Islet precursor cell (in vitro differentiated cells): ENCODE results near the gene GBP6.
A peak's percentile ranks its signal among the peaks of the same experiment; 100 is the strongest.
"Not testable (repeated sequence)": the region's sequence is repeated elsewhere in the genome, so short reads cannot be mapped to it uniquely, and the experiment has no call there.

Experiments
- DNase-seq: peaks from one replicate; pipeline ENCODE4 v3.0.0-alpha.2; 2018

GBP6 gene, protein sequence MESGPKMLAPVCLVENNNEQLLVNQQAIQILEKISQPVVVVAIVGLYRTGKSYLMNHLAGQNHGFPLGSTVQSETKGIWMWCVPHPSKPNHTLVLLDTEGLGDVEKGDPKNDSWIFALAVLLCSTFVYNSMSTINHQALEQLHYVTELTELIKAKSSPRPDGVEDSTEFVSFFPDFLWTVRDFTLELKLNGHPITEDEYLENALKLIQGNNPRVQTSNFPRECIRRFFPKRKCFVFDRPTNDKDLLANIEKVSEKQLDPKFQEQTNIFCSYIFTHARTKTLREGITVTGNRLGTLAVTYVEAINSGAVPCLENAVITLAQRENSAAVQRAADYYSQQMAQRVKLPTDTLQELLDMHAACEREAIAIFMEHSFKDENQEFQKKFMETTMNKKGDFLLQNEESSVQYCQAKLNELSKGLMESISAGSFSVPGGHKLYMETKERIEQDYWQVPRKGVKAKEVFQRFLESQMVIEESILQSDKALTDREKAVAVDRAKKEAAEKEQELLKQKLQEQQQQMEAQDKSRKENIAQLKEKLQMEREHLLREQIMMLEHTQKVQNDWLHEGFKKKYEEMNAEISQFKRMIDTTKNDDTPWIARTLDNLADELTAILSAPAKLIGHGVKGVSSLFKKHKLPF

DNA sequence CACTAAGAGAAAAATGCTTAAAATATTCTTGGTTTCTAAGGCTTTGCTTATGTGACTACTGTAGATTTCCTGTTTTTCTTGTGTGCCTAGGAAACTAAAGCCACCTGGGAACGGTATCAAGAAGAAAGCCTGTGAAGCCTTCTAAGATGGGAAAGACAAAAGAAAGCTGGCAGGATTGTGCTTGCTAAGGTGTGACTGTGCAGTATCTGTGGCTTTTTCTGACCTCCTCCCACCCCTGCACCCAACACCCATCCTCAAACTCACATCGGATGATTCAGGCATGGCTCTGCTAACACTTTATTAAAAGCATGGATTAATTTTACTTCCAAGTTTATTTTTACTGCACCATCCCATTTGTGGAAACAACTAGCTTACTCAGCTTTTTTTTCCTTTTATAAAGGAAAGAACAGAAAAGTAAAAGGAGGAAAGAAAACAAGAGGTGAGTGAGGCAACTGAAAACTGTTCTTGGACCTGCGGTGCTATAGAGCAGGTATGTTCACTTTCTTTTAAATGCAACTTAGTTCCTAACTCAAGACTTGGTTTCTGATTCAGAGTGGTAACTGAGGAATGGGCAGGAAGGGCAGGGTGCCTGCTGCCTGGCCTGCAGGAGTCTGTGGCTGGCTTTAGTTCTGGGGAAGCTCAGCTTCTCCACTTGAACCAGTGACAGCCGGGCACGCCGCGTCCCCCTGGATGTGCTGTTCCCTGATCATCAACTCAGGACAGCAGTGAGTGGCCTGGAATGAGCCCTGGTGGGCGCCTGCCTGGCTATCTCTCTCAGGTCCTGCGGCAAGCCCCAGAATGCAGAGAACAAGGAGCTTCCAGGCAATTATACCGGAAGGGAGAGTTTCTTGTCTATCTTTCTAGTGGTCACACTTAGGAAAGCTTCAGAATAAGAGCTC, at the start of gene GBP6:
Gene GBP6, plus strand, starts transcription at position 422 of the 899 bp plus-strand sequence. CDS start 4,493 bp downstream, outside the sequence.
- peak; percentile 60 for DNase-seq

DNA sequence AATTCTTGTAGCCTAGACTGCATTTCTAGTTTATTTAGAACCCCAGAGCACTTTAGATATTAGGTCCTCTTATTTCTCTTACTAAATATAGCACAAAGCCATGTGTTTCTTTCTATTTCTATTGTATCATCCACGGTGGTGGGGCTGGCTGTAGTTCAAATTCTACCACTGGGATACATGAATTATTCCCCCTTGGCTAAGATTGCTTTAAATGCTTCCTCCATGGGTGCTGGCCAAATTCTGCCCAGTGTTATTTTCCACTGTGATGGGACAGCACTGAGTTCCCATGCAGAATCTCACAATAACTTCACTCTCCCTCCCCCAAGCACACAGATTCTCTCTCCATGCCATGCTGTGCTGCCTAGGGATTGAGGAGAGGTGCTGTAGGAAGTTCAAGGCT, 41.5 kb upstream of the GBP6 start:
- no peak for DNase-seq

DNA sequence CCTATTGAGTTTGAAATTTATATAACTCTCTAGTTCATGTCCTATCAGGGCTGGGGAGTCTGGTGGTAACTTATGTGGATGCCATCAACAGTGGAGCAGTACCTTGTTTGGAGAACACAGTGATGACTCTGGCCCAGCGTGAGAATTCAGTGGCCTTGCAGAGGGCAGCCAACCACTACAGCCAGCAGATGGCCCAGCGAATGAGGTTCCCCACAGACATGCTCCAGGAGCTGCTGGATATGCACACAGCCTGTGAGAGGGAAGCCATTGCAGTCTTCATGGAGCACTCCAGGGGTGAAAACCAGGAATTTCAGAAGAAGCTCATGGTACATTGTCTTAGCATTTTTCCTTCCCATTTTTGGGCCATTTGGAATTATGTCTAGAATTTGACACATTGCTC, 32.0 kb upstream of the GBP6 start:
- DNase-seq: no peak

DNA sequence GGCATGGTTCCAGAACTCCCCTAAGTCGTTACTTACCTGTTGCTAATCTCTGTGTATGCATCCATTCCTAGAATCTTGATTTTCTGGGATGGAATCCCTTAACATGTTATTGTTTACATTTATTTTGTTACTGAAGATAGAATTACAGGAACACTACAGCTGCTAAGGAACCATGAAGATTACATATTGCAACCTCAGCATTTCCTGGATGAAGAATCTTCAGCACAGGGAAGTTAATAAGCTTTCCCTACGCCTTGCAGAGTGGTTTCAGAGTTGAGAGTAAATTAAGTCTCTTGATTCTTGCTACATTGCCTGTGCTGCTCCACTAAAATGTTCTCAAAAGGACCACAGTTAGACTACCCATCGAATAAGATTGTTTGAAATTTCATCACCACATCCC, 31.4 kb upstream of the GBP6 start:
- DNase-seq: no peak

DNA sequence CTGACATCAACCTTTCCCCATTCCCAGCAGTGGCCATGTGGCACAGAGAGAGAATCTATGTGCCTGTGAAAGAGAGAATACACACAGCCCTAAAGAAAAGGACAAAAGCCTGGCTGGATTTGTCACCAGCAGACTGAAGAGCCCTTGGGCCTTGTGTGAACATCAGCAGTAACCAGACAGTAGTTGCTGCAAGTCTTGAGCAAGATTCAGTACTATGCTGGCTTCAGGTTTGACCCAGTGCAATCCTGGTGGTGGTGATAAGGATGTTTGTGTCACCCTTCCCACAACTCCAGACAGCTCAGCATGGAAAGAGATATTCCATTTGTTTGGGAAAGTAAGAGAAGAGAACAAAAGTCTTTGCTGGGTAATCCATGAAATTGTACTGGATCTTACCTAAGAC, 28.4 kb upstream of the GBP6 start:
- DNase-seq: no peak

DNA sequence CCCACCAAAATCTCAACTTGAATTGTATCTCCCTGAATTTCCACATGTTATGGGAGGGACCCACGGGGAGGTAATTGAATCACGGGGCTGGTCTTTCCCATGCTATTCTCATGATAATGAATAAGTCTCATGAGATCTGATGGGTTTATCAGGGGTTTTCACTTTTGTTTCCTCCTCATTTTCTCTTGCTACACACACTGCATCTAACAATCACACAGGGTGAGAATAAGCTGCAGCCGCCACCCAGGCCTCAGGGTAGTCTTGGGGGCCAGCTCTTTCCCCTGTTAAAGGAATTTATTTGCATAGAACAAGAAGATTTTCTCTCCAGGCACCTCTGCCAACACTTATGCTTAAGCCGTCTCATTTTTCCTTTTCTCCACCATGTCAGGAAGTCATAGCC, 26.0 kb upstream of the GBP6 start:
- DNase-seq: no peak

DNA sequence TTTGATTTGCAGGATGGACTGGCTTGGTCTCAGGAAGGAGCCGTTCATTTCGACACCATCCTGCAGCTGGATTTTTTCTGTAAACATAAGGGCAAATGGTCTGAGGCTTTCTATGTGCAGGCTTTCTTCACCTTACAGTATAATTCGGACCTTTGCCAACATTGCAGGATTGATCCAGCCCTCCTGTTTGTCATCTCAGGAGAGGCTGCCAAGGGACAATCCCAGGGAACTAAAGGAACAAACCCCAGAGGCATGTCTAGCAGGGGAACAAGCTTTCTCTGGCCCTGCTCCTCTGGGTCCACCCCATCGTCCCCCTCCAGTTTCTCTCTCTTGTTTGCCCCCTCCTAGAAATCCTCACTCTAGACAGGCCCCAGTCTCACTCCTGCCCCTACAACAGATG, 24.8 kb upstream of the GBP6 start:
- DNase-seq: no peak

DNA sequence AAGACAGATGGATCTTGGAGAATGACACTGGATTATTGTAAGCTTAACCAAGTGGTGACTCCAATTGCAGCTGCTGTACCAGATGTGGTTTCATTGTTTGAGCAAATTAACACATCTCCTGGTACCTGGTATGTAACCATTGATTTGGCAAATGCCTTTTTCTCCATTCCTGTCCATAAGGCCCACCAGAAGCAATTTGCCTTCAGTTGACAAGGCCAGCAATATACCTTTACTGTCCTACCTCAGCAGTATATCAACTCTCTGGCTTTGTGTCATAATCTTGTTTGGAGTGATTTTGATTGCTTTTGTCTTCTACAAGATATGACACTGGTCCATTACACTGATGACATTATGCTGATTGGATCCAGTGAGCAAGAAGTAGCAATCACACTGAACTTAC, 18.4 kb upstream of the GBP6 start:
- DNase-seq: not testable (repeated sequence)

DNA sequence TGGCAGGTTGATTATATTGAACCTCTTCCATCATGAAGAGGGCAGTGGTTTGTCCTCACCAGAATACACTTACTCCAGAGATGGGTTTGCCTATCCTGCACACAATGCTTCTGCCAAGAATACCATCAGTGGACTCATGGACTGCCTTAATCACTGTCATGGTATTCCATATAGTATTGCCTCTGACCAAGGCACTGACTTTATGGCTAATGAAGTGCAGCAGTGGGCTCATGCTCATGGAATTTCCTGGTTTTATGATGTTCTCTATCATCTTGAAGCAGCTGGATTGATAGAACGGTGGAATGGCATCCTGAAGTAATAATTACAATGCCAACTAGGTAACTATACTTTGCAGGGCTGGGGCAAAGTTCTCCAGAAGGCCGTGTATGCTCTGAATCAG, 16.6 kb upstream of the GBP6 start:
- no peak for DNase-seq

DNA sequence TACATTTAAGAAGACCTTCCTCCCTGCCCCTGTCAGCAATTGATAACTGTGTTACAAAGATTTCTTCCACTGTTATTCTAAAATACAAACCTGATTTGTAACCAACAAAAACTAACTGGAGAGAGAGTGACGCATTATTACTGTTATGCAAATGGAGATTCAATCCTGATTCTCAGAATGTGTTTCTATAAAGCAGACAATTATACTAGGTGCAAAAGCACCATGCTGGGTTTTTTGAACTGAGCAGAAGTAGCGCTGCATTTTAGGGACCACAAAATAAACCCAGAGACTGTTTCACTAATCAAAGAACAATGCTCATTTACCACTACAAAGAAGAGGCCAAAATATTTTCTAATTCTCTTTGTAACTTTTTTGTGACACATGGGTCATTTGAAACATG, 13.6 kb upstream of the GBP6 start:
- DNase-seq: no peak

DNA sequence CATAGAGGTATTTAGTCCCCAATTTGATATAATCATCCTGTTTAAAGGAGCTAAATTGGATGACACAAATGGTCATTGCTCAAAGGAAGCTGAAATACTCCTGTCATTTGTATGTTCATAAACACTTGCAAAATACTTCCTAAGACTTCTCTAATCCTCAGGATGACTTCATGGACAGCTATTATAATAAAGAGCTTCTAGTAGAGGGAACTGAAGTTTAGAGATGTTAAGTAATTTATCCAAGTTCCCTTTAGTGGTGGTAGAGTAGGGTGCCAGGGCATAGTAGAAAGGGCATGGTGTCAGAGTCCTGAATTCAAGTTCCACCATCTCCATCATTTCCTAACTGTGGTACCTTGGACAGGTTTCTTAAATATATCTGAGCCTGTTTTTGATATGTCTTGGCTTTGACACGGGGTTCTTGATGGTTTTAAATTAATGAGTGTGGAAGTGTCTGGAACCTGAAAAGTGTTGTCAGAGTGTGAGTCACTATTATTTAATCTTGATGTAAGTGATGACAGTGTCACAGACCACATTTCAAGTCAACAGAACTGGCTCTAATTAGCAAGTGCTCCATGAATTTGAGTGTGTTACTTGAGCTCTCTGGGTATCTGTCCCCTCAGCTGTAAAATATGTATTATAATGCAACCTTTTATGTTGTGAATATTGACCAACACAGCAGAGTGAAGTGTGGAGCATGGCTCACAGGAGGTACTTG, 12.1 kb upstream of the GBP6 start:
- no peak for DNase-seq

DNA sequence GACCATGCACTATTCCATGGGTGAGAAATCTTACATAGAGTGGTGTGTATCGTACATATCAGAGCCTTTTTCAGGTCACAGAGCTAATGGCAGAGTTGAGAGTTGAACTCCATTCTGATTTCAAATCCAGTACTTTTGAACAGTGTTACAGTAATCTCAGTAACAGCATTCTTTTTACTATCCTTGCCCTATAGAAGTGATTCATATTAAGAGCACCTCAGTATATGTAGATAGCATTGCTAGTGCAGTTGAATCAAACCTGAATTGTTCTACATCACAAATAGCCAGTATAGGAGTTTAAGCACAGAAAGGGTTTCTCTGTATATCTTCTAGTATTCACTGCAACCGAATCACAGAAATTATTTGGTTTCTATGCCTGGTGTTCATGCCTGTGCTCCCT, 11.4 kb upstream of the GBP6 start:
- DNase-seq: no peak

DNA sequence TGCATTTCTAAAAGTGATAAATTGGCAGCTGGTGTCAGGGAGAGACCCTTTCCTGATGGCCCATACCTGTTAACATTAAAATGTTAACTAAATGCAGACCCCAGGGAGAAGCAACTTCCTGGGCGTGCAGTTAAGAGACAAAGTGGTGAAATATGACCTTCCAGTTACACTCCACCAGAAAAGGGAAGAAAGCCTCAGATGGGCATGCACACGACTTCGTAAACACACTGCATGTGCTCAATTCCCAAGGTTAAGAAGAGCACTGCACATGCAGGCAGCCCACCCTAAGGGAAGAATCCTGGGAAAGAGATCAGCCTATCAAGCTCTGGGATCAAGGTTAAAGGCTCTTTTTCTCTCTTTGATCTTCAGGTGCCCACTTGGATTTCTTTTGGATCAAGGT, 9.7 kb upstream of the GBP6 start:
- DNase-seq: no peak

DNA sequence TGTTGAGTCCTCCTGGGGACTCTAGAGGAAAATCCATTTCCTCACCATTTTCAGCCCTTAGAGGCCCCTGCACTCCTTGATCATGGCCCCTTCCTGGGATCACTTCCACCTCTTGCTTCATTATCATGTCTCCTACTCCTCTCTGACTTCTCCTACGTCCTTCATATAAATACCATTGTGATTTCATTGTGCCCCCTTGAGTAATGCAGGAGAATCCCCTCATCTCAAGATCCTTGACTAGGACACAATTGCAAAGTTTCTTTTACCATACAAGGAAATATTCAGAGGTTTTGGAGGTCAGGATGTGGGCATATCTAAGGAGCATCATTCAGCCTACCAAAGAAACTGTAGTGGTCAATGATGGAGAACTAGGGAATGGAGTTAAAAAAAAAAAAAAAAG, 8.8 kb upstream of the GBP6 start:
- no peak for DNase-seq

DNA sequence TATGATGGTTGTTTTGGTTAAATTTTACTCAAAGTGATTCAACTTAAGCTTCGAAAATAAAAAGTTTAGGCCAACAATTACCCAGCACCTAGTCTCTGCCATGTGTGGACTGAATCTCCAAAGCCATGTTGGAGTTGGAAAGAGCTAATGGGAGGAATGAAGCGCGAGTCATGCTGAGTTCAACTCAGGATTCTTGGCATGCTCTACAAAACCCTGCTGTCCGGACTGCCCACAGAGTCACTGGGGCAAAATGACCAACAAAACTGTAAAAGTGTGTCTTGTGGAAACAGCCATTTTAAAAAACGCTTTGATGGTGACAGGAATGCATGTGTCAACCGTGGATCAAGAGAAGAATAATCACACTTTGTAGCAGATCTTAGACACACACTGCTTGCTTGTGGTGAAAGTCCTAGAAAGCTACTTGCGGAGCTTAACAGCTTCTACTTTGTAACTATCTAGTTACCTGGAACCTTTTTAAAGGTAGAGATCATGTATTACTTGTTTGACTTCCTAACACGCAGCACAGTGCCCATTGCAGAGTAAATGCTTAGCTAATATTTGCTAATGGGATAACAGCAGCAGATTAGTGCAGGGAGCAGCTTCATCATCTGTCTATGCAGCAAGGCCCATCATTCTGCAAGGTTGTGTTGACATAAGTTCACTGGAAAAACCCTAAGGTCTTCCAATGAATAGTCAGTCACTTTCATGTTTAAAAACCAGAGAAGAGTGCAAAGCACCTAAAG, 7.0 kb upstream of the GBP6 start:
- DNase-seq: no peak

DNA sequence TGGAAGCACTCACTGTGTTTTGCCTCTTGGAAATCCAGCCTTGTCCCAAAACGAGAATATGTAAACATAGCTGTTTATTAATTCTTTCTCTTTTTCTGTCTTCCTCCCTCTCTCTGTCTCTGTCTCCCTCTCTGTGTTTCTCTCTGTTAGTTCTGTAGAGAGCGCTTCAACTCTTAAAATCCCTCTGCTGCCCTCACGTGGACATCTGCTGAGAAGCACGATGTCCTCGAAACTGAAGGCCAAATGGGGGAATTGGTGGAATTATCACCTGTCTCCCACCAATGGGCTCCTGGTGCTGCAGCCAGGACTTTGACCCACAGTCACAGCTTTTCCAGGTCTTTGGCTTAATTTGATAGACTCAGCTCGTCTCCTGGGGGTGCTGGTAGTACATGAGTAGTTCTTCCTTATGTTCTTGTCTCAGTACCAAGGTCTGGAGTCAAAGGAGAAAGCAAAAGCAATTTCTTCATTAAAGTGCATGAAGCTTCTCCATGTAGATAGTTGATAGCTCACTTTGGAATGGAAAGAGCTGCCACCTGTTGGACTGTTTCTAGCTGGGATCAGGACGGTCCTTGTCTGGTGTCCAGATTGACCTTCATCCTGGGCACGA, 5.5 kb upstream of the GBP6 start:
- DNase-seq: peak; percentile 82

DNA sequence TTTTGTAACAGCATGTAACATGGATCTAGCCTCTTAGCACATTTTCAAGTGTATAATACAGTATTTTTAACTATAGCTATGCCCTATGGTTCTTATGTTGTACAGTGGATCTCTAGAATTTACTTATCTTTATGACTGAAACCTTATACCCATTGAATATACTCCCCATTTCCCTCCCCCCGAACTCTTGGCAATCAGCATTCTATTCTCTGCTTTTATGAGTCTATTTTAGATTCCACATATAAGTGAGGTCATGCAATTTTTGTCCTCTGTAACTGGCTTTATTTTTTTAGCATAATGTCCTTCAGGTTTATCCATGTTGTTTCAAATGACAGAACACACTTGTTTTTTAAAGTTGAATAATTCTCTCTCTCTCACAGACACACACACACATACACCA, 3.1 kb upstream of the GBP6 start:
- DNase-seq: no peak

DNA sequence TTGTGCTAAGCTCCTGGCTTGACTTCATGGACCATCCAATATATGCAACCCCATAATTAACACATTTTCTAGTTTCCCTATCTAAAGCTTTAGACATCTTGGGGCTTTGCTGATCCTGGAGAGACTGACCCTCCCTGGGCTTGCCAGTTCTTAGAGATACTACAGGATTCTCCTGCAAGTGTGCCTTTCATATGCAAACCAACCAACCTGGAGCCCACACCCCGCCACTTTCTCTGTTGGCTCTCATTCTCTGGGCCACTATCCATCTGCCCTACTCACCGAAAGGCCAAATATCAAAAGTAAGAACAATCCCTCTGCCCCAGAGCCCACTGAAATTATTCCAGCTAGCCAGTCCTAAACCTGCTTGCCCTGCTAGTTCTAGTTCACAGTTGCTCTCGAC, 2.2 kb upstream of the GBP6 start:
- no peak for DNase-seq

DNA sequence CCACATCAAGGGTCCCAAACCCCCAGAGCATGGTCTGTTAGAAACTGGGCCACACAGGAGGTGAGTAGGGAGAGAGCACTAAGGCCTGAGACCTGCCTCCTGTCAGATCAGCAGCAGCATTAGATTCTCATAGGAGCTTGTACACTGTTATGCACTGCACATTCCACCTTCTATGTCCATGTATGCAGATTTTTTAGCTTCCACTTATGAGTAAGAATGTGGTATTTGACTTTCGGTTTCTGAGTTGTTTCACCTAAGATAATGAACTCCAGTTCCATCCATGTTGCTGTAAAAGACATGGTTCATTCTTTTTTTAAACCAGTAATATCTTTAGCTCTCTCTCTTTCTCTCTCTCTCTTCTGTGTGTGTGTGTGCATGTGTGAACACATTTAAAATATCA, 663 bp upstream of the GBP6 start:
- DNase-seq: no peak

DNA sequence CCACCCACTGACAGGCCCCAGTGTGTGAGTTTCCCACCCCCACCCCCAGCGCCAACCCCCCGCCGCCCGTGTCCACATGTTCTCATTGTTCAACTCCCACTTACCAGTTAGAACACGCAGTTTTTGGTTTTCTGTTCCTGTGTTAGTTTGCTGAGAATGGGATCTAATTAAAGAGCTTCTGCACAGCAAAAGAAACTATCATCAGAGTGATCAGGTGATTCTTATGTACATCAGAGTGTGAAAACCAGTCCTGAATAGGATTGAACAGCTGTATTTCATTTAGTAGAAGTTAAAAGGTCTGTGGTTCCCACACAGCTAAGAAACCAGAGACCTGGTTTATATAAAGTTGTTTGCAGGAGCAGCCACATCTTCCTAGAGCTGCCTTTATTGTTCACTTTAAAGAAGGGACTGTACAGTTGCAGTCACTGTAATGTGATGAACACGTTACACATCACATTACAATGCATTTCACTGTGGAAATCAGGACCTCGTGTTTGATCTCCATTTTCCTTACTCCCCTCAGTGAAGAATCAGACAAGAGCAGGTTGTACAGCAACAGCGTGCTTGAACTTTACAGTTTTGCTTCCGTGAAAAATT, 1.2 kb downstream of the GBP6 start:
- DNase-seq: no peak

DNA sequence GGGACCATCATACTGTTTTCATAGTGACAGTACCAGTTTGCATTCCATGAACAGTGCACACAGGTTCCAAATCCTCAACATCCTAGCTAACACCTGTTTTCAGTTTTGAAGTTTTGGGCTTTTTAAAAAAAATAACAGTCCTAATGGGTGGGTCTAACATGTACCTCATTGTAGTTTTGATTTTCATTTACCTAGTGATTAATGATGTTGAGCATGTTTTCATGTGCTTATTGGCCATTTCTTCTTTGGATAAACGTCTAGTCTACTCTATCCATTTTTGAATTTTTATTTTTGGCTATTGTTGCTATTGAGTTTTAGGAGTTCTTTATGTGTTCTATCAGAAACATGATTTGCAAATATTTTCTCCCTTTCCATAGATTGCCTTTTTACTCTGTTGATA, 3.4 kb downstream of the GBP6 start:
- DNase-seq: no peak
